Suppressor macrophage treated with lipopolysaccharide for 1 hour (primary cell): ENCODE data around the gene NOC2L.
"Not testable (repeated sequence)": the region's sequence is repeated elsewhere in the genome, so short reads cannot be mapped to it uniquely, and the experiment has no call there.

Experiments used
- DNase-seq, 3 donors: peaks; one replicate each; pipeline ENCODE4 v3.0.0-alpha.2; 2020 to 2022

Gene NOC2L

DNA sequence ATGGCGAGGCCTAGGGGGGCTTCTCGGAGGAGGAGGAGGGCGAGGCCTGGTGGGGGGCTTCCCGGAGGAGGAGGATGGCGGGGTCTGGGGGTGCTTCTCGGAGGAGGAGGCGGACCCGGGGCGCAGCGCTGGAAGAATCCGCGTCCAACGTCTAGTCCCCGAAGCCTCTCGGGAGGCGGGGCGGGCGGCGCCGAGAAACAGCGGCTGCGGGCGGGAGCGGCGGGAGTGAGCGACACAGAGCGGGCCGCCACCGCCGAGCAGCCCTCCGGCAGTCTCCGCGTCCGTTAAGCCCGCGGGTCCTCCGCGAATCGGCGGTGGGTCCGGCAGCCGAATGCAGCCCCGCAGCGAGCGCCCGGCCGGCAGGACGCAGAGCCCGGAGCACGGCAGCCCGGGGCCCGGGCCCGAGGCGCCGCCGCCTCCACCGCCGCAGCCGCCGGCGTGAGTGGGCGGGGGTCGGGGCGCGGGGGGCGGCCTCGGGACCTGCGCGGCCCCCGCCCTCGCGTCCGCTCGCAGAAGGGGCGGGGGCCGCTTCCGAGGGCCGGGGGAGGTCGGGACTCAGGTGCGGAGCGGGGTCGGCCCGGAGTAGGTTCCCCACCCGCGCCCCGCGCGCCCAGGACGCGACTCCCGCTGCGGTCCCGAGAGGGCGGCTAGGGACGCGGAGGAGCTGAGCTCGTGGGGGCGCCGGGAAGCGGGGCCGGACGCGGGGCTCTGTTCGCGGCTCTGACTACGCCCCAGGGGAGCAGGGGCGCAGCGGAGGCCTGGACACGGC lies 1.5 kb upstream of the NOC2L start, which contains the start of gene KLHL17:
Gene KLHL17, plus strand, starts transcription at position 222 of the 769 bp plus-strand sequence. Its CDS starts 110 bp downstream, at position 332.
- DNase-seq = peak; percentile 77 to 93 (median 85)

DNA sequence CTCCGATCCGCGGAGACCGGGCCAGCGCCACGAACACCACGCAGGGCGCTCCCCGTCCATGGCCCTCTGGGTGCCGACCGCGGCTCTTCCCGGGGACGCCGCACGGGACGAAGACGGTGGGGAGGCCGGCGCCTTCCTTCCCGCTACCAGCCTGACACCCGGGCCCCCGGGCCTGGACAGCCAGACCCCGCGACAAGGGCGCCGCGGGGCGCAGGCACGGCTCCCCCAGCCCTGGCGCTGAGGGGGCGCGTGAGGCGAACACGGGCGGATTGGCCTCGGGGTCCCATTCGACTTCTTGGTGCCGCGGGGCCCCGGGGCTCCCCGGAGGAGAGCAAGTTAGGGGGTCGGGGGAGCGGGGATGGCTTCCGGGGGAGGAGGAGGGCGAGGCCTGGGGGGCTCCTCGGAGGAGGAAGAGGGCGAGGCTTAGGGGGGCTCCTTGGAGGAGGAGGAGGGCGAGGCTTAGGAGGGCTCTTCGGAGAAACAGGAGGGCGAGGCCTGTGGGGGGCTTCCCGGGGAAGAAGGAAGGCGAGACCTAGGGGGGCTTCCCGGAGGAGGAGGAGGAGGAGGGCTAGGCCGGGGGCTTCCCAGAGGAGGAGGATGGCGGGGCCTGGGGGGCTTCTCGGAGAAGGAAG lies 791 bp upstream of the NOC2L start:
- no peak for DNase-seq

DNA sequence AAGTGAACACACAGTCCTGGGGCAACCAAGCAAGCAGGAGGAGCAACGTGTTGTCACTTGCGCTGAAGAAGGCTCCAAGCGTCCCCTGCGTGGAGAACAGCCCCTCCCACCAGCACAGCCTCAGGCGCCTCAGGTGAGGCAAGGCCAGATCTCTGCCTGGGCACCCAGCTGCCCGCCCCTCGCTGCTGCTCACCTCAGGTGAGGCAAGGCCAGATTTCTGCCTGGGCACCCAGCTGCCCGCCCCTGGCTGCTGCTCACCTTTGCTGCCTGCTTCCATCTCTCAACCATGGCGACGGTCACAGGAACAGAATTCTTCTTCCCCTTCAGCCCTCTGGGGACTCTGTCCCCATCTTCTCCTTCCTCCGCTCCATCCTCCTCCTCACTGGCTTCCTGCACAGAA lies 2.4 kb downstream of the NOC2L start:
- no peak for DNase-seq

DNA sequence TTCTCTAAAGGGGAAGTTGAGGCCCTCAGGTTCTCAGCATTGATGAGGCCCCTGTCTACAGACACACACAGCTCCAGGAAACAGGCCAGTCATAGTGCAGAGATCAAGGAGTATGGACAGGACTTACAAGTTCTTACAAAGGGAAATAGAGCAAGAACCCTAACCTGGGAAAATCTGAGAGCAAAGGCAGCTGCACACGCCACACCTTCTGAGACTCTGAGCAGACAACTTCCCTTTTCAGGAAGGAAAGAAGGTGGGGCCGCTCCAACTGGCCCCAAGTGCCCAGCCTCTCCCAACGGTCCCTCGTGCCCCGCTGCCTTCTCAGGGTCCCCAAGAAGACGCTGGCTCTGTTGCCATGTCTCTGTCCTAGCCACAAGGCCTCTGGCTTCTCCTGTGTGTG lies 3.6 kb downstream of the NOC2L start:
- peak in 1 of 3 donors; percentile 16 for DNase-seq

DNA sequence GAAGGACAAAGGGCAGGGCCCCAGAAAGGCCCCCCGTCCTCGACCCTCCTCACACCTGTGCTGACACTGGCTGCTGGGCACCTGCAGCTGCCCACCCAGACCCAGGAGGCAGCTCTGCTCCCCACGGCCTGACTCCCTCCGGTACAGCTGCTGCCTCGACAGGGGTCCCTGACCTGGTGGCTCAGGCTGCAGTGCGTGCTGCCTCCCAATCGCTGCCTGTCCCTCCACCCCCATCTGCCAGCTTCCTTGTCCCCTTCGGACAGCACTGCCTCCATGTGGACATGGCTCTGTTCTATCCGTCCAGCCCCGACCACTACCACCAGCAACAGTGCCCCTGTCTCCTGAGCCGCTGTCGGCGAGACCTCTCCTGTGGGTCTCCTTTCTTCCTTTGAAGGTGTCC lies 4.1 kb downstream of the NOC2L start:
- DNase-seq = no peak

DNA sequence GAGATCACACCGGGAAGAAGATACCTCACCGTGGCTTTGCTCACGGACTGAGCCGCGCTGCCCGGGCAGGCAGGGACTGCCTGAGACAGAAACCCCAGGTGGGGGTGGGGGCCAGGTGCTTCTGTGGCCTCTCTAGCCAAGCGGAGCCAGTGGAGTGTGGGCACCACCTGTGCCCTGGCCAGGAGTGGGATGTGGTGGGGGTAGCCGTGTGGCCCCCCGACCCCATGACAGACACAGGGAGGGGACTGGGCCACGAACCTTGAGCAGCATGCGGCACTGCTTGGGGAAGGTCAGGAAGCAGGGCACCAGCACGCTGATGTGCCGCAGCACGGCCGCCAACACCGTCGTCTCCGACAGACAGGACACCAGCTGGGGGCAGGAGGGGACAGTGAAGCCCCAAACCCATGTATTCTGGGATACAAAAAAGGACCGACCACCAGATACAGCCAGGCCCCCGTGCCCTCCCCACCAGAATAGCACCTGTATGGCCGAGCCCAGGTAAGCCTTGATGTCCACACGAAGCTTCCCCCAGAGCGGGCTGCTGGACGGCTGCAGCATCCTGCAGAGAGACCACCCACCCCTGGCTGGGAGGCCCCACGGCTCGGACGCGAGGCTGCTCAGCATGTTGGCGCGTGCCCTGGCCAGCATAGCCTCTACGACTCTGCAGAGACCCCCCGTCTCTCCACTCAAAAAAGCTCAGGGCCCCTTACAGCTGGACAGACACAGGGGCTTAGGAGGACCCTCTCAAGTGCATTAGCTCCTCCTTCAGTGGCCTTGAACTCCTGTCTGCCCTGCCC lies 5.3 kb downstream of the NOC2L start:
- DNase-seq = no peak

DNA sequence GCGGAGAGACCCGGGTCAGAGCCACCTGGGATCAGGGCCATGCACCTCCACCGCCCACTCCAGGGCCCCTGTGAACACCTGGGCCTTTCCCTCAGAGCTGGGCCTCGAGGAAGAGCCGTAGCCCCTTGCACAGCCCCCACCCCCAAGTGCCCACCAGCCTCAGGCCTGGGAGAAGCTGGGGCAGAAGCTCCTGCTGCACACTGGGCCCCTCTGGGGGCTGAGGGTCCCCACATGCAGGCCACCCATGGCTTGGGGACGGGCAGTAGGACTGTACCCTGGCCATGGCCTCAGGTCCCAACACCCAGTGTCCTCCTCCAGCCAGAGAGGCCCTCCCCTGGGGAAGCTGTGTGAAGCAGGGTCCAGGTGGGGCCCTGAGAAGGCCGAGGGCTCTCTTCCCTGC lies 6.5 kb downstream of the NOC2L start:
- no peak for DNase-seq

DNA sequence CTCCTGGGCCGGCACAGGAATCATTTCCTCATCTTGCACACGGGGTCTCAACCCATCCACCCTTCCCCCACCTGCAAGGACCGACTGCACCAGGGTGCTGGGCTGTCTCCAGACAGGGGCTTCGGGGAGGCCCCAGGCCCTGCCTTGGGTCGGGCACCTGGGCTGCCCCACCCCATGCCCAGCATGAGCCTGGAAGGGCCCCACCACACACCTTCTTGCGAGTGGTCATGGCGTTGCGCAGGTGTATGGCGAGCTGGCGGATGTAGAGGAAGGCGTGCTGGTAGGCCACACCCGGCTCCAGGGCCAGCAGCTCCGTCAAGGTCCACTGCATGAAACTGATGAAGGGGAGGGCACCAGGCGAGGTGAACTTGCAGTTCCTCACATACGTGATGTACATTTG lies 6.9 kb downstream of the NOC2L start:
- DNase-seq = no peak

DNA sequence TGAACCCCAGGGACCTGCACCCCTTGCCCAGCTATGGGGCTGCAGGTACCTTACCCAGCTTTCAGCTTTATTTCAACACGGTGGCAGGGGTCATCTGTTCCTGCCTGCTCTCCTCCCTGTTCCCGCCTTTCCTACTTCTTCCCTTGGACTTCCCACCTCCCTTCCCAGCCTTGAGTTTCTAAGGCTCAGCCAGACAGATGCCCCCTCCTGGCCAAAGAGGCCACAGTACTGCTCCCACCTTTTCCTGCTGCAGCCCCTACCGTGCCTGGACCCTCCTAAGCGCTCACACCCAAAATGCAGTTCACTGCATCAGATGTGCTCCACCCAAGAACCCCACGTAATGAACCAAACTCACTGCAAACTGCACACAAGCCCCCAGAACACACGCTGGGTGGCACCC lies 7.7 kb downstream of the NOC2L start:
- DNase-seq = peak in 1 of 3 donors; percentile 22

DNA sequence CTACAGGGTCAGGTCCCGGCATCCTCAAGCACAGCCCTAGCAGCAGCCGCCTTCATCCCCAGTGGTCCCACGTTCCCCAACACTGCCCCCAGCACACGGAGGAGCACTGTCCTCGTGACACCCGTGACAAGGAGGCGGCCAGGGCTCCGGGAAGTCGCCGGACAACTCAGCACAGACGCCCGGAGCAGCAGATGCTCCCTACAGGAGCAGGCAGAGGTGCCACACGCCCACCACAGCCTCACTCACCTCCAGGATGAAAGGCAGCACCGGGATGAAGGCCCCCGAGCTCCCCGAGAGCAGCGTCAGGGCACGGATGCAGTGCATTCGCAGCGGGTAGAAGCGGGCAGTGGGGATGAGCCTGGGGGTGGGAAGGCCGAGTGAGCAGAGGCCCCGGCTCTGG lies 8.2 kb downstream of the NOC2L start:
- no peak for DNase-seq

DNA sequence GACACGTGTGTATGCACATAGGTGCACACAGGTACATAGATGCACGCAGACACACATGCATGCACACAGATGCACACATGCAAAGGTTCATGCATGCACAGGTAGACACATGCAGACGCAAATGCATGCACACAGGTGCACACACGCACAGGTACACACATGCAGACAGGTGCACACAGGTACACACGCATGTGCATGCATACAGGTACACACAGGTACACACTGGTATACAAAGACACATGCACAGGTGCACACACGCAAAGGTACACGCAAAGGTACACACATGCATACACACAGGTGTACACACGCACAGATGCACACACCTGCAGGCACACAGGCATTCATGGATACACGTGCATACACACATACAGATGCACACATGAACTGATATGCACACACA lies 8.8 kb downstream of the NOC2L start:
- no peak for DNase-seq

DNA sequence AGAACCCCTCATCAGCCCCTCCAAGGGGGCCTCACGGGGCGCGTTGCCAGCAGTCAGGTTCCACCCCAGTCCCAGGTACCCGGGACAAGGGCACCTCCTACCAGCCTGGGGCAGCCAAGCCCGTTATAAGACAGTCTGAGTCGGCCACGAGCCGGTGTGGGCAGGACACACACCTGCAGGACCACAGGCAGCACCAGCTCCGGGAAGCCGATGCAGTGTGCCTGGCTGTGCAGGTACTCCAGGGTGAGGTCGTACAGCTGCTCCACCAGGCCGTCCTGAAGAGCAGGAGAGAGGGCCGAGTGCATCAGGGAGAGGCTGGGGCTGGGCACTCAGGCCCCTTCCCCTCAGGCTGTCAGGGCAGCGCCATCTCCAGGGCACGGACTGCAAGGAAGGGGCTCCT lies 11.1 kb downstream of the NOC2L start:
- no peak for DNase-seq

DNA sequence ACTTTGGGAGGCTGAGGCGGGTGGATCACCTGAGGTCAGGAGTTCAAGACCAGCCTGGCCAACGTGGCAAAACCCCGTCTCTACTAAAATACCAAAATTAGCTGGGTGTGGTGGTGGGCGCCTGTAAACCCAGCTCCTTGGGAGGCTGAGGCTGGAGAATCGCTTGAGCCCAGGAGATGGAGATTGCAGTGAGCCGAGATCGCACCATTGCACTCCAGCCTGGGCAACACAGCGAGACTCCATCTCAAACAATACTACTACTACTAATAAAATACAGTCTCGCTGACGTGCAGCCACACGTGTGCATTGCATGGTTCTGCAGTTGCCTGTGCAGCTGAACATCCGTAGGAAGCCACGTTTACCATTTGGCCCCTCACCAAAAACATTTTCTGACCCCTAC lies 12.2 kb downstream of the NOC2L start:
- DNase-seq = not testable (repeated sequence)

DNA sequence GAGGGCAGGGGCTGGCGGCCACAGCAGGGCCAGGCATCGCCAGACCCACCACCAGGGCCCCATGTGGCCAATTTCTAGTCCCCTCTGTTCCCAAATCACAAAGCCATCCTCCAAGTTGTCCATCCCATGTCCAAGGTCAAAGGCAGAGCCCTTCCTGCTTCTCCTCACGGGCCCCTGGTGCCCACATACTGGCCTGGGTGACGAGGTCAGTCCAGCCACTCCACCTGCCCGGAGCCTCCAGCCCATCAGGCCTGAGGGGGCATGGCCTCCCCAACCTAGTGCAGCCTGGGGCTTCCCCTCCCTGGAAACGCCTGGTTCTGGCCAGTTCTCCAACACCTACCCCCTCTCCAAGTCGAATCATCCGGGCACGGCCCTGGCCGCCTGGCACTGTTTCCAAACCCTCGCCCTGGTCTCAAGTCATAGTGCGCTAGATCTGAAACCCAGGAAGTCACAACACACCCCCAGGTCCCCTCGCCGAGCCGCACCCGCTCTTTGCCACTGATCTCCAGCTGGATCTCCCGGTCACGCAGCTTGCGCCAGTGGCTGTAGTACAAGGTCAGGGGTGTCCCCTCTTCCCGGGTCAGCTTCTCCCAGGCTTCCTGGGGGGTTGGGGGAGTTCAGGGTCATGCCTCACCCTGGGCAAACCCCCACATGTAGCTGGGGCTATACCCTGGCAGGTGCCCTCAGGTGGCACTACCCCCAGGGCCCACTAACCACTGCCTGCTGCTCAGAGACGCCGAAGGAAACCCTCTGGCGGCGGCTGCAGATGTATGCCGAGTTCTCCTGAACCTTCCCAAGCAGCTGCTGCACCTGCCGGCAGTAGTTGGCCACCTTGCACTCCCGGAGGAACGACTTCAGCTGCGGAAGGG lies 13.1 kb downstream of the NOC2L start:
- no peak for DNase-seq

DNA sequence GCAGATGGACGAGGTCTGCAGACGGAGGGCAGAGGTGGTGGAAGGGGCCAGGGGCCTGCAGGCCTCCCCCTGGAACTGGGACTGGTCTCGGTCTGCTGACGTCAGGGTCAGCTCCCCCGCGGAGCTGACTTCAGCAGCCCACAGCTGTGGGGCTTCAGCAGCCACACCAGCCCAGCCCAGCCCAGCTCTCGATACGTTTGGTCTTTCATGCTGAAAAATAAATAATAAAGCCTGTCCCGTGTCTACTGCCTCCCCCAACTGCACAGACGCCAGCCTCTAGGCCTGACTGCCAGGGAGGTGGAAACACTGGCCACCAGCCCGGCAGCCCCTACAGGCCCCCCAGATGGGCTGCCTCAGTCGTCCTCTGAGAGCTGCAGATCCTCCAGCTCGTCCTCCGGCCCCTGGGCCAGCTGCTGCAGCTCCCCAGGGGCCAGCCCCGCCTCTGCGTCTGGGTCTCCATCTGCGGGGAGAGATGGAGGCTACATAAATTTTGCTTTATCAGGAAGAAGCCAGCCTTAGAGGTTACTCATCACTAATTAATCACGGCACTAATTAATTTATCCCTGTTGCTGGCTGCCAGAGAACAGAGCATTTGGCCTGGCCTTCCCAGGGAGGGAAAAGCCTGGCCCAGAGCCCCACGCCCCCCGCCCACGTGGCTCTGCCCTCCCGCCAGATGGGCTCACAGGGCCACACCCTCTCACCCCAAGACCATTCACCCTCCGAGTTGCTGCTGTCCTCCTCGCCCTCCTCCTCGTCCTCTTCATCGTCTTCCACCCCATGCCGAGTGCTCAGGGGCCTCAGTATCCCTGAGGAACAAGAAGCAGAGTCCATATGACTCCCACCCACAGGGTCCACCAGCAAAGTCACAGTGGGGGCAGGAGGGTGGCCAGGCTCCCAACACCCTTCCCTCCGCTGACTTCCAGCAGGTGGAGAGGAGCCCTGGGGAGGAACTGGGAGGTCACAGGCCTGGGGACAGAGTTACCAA lies 14.4 kb downstream of the NOC2L start:
- no peak for DNase-seq

DNA sequence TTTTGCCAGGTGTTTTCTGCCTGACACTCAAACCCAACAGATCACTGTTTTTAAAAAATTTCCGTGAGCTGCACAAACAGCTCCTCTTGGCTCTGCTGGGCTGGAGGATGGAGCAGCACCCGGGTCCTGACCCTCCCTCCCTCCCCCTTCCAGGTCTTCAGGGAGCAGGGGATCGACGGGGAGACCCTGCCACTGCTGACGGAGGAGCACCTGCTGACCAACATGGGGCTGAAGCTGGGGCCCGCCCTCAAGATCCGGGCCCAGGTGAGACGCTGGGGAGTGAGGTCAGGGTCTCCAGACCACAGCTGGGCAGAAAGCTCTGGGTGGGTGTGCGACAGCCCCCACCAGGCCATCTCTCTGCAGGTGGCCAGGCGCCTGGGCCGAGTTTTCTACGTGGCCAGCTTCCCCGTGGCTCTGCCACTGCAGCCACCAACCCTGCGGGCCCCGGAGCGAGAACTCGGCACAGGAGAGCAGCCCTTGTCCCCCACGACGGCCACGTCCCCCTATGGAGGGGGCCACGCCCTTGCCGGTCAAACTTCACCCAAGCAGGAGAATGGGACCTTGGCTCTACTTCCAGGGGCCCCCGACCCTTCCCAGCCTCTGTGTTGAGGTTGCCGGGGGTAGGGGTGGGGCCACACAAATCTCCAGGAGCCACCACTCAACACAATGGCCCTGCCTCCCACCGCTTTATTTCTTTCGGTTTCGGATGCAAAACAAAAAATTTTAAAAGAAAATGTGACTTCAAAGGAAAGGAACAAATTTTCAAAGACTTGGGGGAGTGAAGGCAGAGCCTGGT lies 15.3 kb downstream of the NOC2L start:
- no peak for DNase-seq

DNA sequence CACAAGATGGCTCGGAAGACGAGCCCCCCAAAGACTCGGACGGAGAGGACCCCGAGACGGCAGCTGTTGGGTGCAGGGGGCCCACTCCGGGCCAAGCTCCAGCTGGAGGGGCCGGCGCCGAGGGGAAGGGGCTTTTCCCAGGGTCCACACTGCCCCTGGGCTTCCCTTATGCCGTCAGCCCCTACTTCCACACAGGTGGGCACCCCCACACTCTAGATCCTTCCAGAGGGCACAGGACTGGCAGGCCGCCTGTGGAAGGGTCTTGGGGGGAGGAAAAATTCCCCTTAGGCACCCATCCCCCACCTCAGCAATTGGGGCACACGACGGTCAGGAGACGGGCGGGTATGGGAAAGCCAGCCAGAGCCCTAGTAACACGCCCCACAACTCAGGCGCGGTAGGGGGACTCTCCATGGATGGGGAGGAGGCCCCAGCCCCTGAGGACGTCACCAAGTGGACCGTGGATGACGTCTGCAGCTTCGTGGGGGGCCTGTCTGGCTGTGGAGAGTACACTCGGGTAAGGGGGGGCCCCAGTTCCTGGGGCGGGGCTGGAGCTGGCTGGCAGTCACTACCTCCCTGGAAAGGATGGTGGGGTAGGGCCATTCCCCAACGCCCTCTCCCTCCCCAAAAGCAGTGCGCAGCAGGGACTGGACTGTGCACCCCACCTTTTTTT lies 16.1 kb downstream of the NOC2L start:
- DNase-seq = no peak

DNA sequence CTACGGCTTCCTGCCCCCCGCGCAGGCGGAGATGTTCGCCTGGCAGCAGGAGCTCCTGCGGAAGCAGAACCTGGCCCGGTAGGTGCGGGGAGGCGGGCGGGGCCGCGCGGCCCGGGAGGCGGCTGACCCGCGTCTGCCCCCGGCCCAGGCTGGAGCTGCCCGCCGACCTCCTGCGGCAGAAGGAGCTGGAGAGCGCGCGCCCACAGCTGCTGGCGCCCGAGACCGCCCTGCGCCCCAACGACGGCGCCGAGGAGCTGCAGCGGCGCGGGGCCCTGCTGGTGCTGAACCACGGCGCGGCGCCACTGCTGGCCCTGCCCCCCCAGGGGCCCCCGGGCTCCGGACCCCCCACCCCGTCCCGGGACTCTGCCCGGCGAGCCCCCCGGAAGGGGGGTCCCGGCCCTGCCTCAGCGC lies 16.6 kb downstream of the NOC2L start:
- peak in 1 of 3 donors; percentile 34 for DNase-seq

DNA sequence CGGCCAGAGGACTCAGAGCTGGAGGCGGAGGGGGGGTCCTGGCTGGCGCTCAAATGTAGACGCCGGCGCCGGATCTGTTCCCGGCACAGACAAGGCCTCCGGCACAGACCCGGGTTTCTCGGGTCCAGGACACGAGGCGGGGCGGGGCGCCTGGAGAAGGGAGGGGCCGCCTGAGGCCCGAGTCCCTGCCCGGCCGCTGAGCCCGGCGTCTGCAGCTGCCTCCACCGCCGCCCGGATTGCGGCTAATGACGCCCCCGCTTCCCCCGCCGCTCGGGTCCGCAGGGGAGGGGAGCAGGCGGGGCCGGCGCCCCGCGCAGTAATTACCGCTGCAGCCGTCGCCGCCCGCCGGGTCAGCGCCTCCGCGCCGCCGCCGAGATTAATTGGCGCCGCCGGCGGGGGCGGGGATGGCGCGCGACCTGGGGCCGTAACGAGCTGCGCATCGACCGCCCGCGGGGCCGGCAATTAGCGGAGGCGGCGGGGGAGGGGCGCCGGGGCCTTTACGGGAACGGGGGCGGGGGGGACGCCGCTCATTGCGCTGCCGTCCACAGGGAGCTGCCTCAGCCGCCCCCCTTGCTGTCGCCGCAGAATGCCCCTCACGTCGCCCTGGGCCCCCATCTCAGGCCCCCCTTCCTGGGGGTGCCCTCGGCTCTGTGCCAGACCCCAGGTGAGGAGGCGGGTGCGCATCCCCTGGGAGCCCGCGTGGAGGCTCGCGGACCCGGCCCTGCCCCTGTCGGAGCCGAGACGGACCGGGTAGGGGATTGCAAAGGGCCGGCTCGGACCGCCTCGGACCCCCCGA lies 17.3 kb downstream of the NOC2L start:
- DNase-seq = peak; percentile 48 to 71 (median 55)
